DMS114 treated with DMSO at 0.1 percent for 48 hours (cell line): ENCODE data around the gene CLASP1.
"Not testable (repeated sequence)": the region's sequence is repeated elsewhere in the genome, so short reads cannot be mapped to it uniquely, and the experiment has no call there.

ENCODE experiments used
- DNase-seq: peaks from one replicate; lab custom pipeline; 2025; ENCODE audit not compliant: unreplicated experiment; lab: John Stamatoyannopoulos, UW

Gene CLASP1

DNA sequence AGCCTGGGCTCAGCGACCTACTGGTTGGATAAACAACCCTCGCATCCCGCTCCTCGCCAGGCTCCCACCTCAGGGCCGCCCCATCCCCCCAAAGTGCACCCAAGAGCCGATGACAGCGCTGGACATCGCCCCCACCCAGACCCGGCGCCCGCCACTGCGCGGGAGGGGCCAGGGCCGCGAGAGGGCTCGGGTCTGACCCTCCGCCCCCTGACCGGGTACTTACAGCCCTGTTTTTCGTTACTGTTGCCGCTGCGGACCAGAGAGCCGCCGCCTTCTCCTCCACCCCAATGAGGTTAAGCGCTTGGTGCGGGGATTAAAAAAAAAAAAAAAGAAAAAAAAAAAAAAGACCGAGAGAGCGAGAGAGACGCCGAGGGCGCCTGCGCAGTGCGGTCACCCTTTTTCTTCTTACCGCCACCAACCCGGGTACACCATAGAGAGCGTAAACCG is at the start of gene CLASP1:
TSS of gene CLASP1 (minus strand) at position 314 of the 447 bp plus-strand sequence. CDS start 43,567 bp downstream, outside the sequence.
- no peak for DNase-seq

DNA sequence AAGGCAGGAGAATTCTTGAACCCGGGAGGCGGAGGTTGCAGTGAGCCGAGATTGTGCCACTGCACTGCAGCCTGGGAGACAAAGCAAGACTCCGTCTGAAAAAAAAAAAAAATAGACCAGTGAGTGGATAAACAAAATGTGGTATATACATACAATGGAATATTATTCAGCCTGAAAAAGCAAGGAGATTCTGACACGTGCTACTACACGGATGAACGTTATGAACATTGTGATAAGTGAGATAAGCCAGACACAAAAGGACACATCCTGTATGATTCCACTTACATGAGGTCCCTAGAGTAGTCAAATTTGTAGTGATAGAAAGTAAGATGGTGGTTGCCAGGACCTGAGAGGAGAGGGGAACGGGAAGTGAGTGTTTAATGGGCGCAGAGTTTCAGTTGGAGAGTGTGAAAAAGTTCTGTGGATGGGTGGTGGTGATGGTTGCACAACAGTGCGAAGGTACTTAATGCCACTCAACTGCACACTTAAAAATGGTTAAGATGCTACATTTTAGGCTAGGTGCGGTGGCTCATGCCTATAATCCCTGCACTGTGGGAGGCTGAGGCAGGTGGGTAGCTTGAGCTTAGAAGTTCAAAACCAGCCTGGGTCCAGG is 49.2 kb upstream of the CLASP1 start:
- no peak for DNase-seq

DNA sequence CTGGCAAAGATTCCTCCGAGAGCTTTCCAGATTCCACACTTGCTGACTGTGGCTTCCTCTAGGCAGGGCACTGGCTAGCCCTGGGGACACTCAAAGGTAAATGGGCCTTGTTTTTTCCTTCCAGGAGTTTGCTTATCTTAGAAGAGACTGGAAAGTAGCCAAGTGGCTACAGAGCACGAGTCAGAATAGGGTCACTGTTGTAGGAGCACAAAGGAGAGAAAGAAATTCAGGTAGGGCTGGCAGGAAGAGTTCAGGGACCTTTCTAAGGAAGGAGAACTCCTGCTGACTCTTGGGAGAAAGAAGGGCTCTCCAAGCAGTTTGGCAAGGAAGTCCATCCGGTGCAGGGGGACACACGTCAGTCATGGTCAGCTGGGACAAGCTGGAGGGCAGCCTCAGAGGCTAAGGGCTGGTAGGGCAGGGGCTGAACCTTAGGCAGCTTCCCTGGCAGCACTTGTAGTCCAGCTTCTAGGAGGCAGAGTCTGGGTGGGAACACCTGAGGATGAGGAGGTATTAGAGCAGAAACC is 47.9 kb upstream of the CLASP1 start:
- DNase-seq, result no peak

DNA sequence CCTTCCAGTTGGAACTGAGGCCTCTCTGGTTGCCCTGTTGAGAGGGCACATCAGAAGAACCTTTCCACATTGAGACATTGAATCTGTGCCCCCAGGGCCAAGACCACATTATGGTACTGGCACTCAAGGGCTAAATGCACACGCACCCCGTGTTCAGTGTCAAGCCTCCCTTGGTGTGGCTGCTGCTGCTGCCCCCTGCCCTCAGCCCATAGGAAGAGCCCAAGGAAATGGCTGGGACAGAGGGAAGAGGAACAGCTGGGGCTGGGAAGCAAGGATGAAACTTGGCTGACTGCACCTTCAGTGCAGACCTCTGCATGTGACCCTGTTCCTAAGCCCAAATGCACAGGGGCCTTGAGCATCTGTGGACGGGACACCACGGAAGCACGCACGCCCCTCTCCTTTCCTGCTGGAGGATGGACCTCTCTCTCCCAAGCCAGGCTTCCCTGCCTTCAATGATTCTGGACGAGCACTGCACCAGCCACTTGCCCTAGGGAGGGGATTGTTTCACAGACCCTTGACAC is 47.2 kb upstream of the CLASP1 start:
- no peak for DNase-seq

DNA sequence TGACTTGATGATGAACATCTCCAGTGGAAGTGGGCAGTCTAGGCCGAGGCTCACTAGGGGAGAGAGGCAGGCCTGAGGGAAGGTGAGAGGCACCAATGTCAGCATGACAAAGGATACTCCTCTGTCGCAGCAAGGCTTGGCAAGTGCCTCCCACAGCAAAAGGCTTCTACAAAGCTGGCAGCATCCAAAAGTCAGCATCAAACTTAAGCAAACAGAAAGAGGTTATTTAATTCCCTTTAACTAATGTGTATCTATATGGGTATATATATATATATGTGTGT is 45.8 kb upstream of the CLASP1 start:
- no peak for DNase-seq

DNA sequence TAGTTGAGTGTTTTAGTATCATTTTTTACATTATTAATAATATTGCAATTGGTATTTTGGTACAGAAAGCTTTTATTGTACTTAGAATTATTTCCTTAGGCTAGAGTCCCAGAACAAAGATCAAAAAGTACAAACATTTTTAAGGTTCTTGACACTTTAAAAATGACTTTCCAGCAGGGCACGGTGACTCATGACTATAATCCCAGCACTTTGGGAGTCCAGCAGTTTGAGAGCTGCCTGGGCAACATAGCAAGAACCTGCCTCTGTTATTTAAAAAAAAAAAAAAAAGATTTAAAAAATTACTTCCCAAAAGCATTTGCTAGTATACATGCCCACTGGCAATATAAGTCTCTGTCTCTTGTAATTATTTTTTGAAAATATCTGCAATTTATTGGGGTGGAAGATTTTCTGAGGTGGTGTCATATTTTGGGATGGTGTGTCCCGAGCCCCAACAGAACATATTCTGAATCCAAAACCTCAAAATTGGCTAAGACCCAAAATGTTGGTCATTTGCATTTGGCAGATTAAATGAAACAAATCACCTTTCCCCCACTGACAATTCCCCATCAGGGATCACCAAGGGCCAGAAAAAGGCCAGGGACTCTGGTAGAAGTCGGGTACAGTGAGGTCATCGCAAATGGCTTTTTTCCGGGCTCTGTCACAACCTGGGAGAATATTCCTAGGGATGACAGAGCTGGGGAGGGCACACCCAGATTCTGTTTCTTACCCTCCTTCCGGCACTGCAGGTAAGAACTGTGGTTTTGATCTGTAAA is 45.3 kb upstream of the CLASP1 start:
- DNase-seq, result no peak

DNA sequence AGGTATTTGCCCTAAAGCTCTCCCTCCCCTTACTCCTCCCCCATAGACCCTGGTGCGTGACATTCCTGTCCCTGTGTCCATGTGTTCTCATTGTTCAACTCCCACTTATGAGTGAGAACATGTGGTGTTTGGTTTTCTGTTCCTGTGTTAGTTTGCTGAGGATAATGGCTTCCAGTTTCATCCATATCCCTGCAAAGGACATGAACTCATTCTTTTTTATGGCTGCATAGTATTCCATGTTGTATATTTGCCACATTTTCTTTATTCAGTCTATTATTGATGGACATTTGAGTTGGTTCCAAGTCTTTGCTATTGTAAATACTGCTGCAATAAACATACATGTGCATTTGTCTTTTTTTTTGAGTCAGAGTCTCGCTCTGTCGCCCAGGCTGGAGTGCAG is 41.3 kb upstream of the CLASP1 start:
- DNase-seq, result not testable (repeated sequence)

DNA sequence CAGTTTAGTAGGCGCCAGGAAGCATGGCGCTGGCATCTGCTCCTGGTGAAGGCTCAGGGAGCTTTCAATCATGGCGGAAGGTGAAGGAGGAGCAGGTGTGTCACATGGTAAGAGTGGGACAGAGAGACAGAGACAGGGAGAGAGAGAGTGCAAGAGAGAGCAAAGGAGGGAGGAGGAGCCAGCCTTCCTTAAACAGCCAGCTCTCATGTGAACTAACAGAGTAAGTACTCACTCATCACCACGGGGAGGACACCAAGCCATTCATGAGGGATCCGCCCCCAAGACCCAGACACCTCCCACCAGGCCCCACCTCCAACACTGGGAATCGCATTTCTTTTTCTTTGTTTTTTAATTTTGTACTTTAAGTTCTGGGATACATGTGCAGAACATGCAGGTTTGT is 40.8 kb upstream of the CLASP1 start:
- DNase-seq, result no peak

DNA sequence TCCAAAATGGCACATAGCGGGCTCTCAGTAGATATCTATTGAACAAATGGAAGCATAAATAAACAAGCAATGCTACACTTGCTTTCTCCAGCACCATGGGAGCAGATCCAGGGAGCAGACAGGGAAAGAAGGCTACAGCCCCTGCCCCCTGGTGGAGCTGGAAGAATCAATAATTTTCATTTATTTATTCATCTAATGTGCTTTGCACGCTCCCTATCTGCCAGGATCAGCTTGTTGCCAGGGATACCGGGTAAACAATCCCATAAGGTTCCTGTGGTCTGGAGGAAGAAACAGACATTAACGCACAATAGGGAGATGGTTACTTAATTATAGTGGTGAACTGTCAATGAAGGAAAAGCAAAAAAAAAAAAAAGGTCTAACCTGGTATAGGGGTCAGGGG is 40.1 kb upstream of the CLASP1 start:
- DNase-seq, result no peak

DNA sequence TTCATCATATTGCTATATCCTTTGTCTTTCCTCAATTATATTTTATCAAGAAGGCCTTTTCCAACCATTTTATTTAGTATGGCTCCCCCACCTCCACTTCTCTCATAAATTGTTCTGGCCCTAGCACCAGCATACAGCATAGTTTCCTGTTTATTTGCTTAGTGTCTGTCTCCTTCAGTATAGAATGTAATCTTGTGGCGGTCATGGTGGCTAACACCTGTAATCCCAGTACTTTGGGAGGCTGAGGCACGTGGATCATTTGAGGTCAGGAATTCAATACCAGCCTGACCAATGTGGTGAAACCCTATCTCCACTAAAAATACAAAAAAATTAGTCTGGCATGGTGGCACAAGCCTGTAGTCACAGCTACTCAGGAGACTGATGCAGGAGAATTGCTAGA is 39.6 kb upstream of the CLASP1 start:
- no peak for DNase-seq

DNA sequence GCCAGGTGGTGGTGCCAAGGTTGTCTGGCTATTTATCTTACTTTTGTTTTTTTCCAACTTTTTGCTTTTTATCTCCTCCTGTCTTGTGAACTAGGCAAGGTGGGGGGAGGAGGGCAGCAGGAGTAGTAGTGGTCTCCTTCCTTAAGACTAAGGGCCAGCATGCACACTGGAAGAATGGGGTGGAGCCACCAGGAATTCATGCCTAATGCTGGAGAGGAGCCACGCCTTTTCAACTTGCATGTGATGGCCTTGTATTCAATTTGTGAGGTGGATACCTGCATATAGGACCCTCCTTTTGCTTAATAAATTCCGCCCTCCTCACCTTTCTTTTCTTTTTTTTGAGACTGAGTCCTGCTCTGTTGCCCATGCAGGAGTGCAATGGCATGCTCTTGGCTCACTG is 37.6 kb upstream of the CLASP1 start:
- no peak for DNase-seq

DNA sequence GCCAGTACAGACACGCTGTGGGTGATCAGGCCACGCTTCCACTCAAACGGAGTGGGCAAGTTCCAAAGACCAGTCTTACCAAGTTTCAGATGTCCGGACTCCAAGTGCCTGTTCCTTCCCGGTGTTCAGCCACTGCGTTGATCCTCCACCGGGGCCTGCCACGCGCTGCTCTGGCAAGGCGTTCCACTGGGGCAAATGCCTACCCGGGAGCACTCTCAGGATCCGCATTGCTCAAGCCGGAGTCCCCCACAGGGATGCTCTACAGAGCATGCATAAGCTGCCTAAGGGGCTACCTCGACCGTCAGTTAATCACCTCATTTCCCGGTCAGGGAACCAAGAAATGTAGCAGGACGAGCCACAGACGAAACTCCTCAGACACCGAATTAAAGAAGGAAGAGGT is 37.0 kb upstream of the CLASP1 start:
- no peak for DNase-seq

DNA sequence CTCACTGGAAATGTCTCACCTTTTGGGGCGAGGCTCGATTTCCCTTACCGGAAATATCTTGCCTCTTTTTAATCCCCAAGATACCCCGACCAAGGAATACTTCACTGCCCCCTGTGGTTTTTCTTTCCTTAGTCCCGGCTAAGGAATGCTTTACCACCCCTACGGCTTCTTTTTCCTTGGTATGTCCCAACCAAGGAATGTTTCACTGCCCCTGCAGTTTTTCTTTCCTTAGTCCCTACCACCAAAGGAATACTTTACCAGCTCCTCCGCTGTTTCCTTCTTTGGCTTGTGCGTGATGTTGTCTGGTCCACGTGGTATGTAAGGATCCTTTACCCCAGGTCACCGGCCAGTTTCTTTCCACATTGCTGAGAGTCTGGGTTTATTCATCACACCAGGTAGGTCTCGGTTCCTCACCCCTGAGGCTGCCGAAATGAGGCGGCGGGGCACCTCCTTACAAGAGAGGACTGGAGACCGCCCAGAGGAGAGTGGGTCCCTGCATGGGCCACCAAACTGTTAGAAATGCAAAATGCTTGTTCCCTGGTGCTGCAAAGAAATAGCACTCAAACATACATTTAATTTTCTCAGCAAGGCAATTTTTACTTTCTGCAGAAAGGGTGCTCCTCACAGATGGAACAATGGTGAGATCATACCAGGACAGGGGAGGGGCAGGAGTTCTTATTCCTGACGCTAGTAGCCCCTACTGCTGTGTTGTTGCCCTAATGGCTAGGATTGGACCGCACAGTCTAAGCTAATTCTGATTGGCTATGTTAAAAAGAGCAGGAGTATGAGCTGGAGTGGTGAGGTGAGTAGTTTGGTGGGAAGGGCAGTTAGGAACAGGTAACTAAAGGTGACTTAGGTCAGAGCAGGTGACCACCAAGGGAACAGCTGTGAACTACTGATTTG is 33.4 kb upstream of the CLASP1 start:
- DNase-seq, result no peak

DNA sequence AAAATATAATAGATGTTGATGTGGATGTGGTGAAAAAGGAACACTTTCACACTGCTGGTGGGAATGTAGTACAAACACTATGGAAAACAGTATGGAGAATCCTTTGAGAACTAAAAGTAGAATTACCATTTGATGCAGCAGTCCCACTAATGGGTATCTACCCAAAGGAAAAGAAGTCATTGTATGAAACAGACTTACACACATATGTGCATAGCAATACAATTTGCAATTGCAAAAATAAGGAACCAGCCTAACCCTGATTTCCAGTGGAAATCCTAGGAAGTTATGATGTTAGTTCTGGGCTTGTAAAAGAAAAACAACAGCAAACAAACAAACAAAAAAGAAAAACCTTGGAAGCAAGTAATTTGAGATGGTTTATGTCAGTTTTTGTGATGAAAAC is 28.6 kb upstream of the CLASP1 start:
- no peak for DNase-seq

DNA sequence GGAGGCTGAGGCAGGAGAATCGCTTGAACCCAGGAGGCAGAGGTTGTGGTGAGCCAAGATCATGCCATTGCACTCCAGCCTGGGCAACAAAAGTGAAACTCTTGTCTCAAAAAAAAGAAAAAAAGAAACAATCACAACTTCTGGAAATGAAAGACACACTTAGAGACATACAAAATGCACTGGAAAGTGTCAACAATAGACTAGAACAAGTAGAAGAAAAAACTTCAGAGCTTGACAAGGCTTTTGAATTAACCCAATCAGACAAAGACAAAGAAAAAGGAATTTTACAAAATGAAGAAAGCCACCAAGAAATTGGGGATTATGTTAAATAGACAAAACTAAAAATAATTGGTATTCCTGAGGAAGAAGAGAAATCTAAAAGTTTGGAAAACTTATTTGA is 22.4 kb upstream of the CLASP1 start:
- DNase-seq, result not testable (repeated sequence)

DNA sequence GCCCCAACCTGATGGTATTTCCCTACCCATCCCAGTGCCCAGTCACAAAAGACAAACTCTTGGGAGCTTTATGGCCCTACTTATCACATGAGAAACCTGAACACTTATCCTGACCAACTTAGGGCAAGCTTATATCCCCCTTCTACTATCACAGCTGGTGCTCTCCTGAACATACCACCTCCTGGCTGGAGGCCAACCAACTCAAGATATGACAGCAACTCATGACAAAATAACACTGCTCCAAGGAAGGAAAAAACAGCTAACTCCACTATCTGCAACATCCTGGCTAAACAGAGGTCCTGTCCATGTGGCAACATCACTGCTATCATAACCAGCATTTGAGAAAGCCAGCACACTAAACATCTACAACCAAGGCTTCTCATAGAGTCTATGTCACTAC is 20.9 kb upstream of the CLASP1 start:
- DNase-seq, result no peak

DNA sequence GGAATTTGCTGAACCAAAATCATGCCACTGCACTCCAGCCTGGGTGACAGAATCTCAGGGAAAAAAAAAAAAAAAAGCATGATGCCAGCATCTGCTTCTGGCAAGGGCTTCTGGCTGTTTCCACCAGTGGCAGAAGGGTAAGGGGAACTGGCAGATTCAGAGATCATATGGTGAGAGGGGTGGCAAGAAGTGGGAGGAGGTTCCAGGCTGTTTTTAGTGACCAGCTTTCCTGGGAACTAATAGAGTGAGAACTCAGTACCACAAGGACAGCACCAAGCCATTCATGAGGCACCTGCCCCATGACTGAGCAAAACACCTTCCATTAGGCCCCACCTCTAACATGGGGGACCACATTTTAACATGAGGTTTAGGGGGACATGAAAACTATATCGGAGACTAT is 18.4 kb upstream of the CLASP1 start:
- no peak for DNase-seq

DNA sequence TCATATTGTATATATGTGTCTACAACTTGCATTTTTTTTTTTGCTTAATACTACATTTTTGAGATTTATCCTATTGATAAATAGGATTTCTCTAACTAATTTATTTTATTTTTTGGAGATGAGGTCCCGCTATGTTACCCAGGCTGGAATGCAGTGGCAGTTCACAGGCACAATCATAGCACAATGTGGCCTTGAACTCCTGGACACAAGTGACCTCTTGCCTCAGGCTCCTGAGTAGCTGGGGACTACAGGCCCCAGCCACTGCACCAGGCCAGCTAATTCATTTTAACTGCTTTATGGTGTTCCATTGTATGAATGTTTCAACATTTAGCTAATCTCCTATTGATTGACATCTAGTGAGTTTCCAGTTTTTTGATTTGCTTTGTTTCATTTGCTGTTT is 16.8 kb upstream of the CLASP1 start:
- DNase-seq, result no peak

DNA sequence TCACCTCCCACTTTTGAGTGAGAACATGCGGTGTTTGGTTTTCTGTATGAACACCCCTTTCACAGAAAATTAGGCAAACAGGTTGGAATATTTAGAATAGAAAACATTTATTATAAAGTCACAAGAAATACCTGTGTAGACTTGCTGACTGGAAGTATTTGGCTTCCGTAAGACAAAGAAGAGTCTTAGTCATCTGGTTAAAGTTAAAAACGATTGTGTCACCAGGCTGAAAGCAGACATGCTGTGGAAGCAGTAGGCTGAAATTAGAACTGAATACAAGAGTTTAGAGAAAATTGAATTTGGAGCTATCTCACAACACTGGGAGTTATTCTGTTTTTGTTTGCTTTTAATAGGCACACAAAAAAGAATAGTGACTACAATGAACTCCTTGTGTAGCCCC is 16.2 kb upstream of the CLASP1 start:
- DNase-seq, result no peak

DNA sequence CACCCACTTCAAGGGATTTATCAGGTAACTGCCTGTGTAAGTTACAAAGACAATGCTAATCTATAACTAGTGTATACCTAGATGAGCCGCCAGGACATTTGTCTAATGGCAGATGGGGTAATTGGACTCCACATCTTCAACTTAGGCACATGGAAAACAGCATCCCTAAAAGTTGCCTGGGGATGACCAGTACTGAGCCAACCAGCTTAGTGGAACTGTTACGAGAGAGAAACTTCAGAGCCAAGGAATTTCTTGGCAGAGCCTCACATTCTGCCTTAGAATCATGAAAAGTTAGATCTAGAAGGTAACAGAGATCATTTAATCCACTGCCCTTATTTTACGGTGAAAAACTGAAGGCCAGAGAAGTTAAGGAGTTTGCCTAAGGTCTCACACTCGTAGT is 15.5 kb upstream of the CLASP1 start:
- no peak for DNase-seq

DNA sequence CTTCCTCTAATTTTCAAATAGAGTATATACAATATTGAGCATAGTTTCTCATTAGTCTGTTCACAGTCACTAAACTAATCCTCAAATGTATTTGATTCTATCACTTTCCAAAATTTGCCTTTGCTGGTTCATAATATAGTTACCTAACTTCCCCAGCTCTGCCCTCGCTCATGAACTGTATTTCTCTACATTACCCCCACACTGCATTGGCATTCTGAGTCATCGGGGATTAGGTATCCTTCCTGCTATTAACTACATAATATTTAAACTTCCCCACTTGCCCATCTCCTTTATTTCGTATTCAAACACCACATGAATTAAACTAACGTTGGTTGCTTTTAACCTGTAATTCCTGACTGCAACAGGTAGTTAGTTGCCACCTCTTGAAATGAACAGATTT is 14.8 kb upstream of the CLASP1 start:
- no peak for DNase-seq

DNA sequence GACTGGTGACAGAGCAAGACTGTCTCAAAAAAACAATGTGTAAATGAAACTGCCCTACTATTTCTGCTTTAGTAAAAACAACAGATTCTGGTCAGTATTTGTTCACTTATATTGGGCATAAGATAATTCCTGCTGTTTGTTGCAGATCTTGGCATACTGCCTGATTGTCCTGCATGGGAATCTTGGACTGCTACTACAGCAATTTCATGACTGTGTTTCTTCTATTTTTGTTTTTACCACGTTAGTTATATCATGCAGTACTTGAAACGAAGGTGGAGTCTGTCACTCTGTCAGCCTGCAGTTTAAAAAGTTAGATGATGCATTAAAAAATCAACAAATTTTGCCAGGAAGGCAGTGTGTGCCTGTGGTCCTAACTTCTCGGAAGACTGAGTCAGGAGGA is 14.2 kb upstream of the CLASP1 start:
- no peak for DNase-seq
